WTC11 (cell line): ENCODE measurements around the gene TPD52L3. TPM values are rescaled to one million over a fixed set of nuclear protein-coding genes. Genes with fewer than 3 reads are reported as not detected.
A peak's percentile ranks its signal among the peaks of the same experiment; 100 is the strongest.

Experiments
- ATAC-seq: fragments of 200-7000 bp; cut with Tn5 transposase; 2 replicates; pipeline ENCODE4 v1.10.0; 2021; ENCODE audit warnings: mild to moderate bottlenecking, moderate library complexity
- CTCF ChIA-PET: fragments of 300-600 bp; sonication (Branson Sonifier 250); formaldehyde crosslinking; loops from one replicate; lab custom pipeline; 2021; ENCODE audit warnings: antibody characterized with exemption; lab: Charles Lee
- POLR2A ChIA-PET: fragments of 350-600 bp; sonication (Branson Sonifier 250); formaldehyde crosslinking; loops from one replicate; lab custom pipeline; 2021; ENCODE audit warnings: antibody characterized with exemption; lab: Charles Lee
- DNase-seq: peaks from one replicate; pipeline ENCODE4 v3.0.0; 2021; ENCODE audit warnings: low spot score
- H3K27ac Mint-ChIP-seq: 2 replicates; pipeline ENCODE4 v1.8.0; 2021; ENCODE audit warnings: mixed read lengths
- H3K27me3 Mint-ChIP-seq: 2 replicates; pipeline ENCODE4 v1.8.0; 2021; ENCODE audit warnings: low read depth, mild to moderate bottlenecking, moderate library complexity, mixed read lengths
- H3K36me3 Mint-ChIP-seq: 2 replicates; pipeline ENCODE4 v1.8.0; 2021; ENCODE audit warnings: mixed read lengths
- H3K4me1 Mint-ChIP-seq: 2 replicates; pipeline ENCODE4 v1.8.0; 2022; ENCODE audit warnings: mixed read lengths
- H3K4me3 Mint-ChIP-seq: 2 replicates; pipeline ENCODE4 v1.8.0; 2021; ENCODE audit warnings: mild to moderate bottlenecking, moderate library complexity, mixed read lengths
- H3K9me3 Mint-ChIP-seq: 2 replicates; pipeline ENCODE4 v1.8.0; 2021; ENCODE audit warnings: mixed read lengths
- FOXJ3 ChIP-seq: sonication (generic); formaldehyde crosslinking; IDR thresholded peaks from 2 replicates; pipeline ENCODE4 v1.9.0; 2021; ENCODE audit warnings: missing genetic modification reagents, mild to moderate bottlenecking, borderline replicate concordance
- FOXK1 ChIP-seq: sonication (generic); formaldehyde crosslinking; IDR thresholded peaks from 2 replicates; pipeline ENCODE4 v1.8.0; 2022; ENCODE audit warnings: mild to moderate bottlenecking, moderate library complexity, missing genetic modification reagents
- GRHL2 ChIP-seq: fragments of 250-450 bp; sonication (Bioruptor Pico); IDR thresholded peaks from 2 replicates; pipeline ENCODE4 v1.8.0; 2022; ENCODE audit warnings: mild to moderate bottlenecking, moderate library complexity; ENCODE audit not compliant: insufficient replicate concordance, severe bottlenecking
- HMGA2 ChIP-seq: fragments of 250-450 bp; sonication (Bioruptor Pico); IDR thresholded peaks from 2 replicates; pipeline ENCODE4 v1.4.0; 2021; ENCODE audit warnings: mild to moderate bottlenecking, moderate library complexity
- JAZF1 ChIP-seq: fragments of 250-450 bp; sonication (Bioruptor Pico); IDR thresholded peaks from 2 replicates; pipeline ENCODE4 v1.9.0; 2021; ENCODE audit warnings: moderate library complexity, mild to moderate bottlenecking, inconsistent platforms
- NFYB ChIP-seq: sonication (generic); formaldehyde crosslinking; conservative IDR thresholded peaks from 2 replicates; pipeline ENCODE4 v1.8.0; 2022; ENCODE audit warnings: low read depth, missing genetic modification reagents
- OVOL2 ChIP-seq: fragments of 250-450 bp; sonication (Bioruptor Pico); IDR thresholded peaks from 2 replicates; pipeline ENCODE4 v1.9.0; 2021; ENCODE audit warnings: mild to moderate bottlenecking, borderline replicate concordance
- ZNF263 ChIP-seq: sonication (generic); formaldehyde crosslinking; IDR thresholded peaks from 2 replicates; pipeline ENCODE4 v1.8.1; 2022; ENCODE audit warnings: low read depth, mild to moderate bottlenecking, moderate library complexity, missing genetic modification reagents
- total RNA-seq: library from RNA; stranded (reverse); gene quantifications from 3 replicates; pipeline ENCODE4 v1.2.3, GENCODE V29; 2021
- TF ChIP-seq, protein P1 (sequence below): sonication (generic); formaldehyde crosslinking; IDR thresholded peaks from 2 replicates; pipeline ENCODE4 v1.8.1; 2022; ENCODE audit warnings: low read depth, missing genetic modification reagents, borderline replicate concordance
- TF ChIP-seq, protein P2 (sequence below): sonication (generic); formaldehyde crosslinking; IDR thresholded peaks from 2 replicates; pipeline ENCODE4 v1.8.1; 2023; ENCODE audit warnings: mild to moderate bottlenecking, missing genetic modification reagents, moderate library complexity
- TF ChIP-seq, protein P3 (sequence below): fragments of 250-450 bp; sonication (Bioruptor Pico); IDR thresholded peaks from 2 replicates; pipeline ENCODE4 v1.9.0; 2021; ENCODE audit warnings: mild to moderate bottlenecking
- TF ChIP-seq, protein P4 (sequence below): sonication (generic); formaldehyde crosslinking; IDR thresholded peaks from 2 replicates; pipeline ENCODE4 v1.8.0; 2023; ENCODE audit warnings: missing genetic modification reagents, mild to moderate bottlenecking, borderline replicate concordance
- TF ChIP-seq, protein P5 (sequence below): fragments of 250-450 bp; sonication (Bioruptor Pico); conservative IDR thresholded peaks from 2 replicates; pipeline ENCODE4 v1.9.0; 2021; ENCODE audit warnings: mild to moderate bottlenecking
- TF ChIP-seq, protein P6 (sequence below): sonication (generic); formaldehyde crosslinking; IDR thresholded peaks from 2 replicates; pipeline ENCODE4 v1.8.0; 2022; ENCODE audit warnings: mild to moderate bottlenecking, missing genetic modification reagents
- TF ChIP-seq, protein P7 (sequence below): sonication (generic); formaldehyde crosslinking; conservative IDR thresholded peaks from 2 replicates; pipeline ENCODE4 v1.8.1; 2022; ENCODE audit warnings: mild to moderate bottlenecking, missing genetic modification reagents
- TF ChIP-seq, protein P8 (sequence below): sonication (generic); formaldehyde crosslinking; IDR thresholded peaks from 2 replicates; pipeline ENCODE4 v1.8.1; 2022; ENCODE audit warnings: mild to moderate bottlenecking, moderate library complexity, missing genetic modification reagents
- TF ChIP-seq, protein P9 (sequence below): sonication (generic); formaldehyde crosslinking; IDR thresholded peaks from 2 replicates; pipeline ENCODE4 v1.8.1; 2023; ENCODE audit warnings: mild to moderate bottlenecking, moderate library complexity, missing genetic modification reagents

TPD52L3 gene
- total RNA-seq, 1 experiment from 2014 or later, result not detected

DNA sequence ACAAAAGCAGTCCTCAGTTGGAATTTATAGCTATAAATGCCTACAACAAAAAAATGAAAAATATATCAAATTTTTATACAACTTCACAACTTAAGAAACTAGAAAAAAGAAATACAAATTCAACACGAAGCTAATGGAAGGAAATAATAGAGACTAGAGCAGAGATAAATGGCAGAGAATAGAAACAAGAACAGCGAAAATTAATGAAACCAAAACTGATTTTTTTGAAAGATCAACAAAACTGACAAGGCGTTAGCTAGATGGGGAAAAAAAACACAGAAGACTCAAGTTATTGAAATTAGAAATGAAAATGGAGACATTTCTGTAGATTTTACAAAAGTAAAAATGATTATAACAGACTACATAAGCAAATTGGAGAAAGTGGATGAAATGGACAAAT lies 20.6 kb downstream of the TPD52L3 start (continued):
- TF ChIP-seq, protein P1, sequence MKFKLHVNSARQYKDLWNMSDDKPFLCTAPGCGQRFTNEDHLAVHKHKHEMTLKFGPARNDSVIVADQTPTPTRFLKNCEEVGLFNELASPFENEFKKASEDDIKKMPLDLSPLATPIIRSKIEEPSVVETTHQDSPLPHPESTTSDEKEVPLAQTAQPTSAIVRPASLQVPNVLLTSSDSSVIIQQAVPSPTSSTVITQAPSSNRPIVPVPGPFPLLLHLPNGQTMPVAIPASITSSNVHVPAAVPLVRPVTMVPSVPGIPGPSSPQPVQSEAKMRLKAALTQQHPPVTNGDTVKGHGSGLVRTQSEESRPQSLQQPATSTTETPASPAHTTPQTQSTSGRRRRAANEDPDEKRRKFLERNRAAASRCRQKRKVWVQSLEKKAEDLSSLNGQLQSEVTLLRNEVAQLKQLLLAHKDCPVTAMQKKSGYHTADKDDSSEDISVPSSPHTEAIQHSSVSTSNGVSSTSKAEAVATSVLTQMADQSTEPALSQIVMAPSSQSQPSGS (CRISPR knock-in tag), result no peak
- TF ChIP-seq NFYB (CRISPR knock-in tag) (no peak), ZNF263 (CRISPR knock-in tag) (no peak), FOXK1 (CRISPR knock-in tag) (no peak), FOXJ3 (CRISPR knock-in tag) (no peak), JAZF1 (CRISPR knock-in tag) (no peak), HMGA2 (CRISPR knock-in tag) (no peak), GRHL2 (no peak)
- TF ChIP-seq, protein P2, sequence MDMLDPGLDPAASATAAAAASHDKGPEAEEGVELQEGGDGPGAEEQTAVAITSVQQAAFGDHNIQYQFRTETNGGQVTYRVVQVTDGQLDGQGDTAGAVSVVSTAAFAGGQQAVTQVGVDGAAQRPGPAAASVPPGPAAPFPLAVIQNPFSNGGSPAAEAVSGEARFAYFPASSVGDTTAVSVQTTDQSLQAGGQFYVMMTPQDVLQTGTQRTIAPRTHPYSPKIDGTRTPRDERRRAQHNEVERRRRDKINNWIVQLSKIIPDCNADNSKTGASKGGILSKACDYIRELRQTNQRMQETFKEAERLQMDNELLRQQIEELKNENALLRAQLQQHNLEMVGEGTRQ, result no peak
- TF ChIP-seq, protein P3, sequence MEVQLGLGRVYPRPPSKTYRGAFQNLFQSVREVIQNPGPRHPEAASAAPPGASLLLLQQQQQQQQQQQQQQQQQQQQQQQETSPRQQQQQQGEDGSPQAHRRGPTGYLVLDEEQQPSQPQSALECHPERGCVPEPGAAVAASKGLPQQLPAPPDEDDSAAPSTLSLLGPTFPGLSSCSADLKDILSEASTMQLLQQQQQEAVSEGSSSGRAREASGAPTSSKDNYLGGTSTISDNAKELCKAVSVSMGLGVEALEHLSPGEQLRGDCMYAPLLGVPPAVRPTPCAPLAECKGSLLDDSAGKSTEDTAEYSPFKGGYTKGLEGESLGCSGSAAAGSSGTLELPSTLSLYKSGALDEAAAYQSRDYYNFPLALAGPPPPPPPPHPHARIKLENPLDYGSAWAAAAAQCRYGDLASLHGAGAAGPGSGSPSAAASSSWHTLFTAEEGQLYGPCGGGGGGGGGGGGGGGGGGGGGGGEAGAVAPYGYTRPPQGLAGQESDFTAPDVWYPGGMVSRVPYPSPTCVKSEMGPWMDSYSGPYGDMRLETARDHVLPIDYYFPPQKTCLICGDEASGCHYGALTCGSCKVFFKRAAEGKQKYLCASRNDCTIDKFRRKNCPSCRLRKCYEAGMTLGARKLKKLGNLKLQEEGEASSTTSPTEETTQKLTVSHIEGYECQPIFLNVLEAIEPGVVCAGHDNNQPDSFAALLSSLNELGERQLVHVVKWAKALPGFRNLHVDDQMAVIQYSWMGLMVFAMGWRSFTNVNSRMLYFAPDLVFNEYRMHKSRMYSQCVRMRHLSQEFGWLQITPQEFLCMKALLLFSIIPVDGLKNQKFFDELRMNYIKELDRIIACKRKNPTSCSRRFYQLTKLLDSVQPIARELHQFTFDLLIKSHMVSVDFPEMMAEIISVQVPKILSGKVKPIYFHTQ (CRISPR knock-in tag), result no peak
- TF ChIP-seq, protein P4, sequence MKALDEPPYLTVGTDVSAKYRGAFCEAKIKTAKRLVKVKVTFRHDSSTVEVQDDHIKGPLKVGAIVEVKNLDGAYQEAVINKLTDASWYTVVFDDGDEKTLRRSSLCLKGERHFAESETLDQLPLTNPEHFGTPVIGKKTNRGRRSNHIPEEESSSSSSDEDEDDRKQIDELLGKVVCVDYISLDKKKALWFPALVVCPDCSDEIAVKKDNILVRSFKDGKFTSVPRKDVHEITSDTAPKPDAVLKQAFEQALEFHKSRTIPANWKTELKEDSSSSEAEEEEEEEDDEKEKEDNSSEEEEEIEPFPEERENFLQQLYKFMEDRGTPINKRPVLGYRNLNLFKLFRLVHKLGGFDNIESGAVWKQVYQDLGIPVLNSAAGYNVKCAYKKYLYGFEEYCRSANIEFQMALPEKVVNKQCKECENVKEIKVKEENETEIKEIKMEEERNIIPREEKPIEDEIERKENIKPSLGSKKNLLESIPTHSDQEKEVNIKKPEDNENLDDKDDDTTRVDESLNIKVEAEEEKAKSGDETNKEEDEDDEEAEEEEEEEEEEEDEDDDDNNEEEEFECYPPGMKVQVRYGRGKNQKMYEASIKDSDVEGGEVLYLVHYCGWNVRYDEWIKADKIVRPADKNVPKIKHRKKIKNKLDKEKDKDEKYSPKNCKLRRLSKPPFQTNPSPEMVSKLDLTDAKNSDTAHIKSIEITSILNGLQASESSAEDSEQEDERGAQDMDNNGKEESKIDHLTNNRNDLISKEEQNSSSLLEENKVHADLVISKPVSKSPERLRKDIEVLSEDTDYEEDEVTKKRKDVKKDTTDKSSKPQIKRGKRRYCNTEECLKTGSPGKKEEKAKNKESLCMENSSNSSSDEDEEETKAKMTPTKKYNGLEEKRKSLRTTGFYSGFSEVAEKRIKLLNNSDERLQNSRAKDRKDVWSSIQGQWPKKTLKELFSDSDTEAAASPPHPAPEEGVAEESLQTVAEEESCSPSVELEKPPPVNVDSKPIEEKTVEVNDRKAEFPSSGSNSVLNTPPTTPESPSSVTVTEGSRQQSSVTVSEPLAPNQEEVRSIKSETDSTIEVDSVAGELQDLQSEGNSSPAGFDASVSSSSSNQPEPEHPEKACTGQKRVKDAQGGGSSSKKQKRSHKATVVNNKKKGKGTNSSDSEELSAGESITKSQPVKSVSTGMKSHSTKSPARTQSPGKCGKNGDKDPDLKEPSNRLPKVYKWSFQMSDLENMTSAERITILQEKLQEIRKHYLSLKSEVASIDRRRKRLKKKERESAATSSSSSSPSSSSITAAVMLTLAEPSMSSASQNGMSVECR, result no peak
- TF ChIP-seq, protein P5, sequence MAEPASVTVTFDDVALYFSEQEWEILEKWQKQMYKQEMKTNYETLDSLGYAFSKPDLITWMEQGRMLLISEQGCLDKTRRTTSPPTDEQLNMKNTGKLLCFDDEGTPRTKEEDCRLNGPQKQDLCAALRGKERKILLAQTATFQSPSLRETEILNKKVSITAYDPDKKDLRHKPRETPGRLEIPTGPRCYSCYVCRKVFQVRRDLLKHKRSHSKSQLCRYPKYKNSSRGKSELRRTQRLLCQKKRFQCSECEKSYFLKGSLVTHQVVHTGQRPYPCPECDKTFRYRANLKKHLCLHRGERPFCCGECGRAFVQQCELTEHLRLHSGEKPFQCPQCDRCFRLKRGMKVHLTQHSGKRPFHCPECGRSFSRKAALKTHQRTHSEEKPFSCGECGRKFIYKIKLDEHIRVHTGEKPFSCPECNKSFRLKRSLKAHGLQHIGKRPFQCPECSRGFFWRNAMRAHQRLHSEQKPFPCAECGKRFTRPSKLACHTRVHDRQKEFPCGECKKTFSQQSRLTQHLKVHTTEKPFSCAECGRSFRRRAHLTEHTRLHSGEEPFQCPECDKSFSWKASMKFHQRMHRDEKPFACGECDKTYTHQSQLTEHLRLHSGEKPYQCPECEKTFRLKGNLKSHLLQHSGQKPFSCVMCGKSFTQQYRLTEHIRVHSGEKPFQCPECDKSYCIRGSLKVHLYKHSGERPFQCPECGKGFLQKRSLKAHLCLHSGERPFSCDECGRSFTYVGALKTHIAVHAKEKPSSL (CRISPR knock-in tag), result no peak

DNA sequence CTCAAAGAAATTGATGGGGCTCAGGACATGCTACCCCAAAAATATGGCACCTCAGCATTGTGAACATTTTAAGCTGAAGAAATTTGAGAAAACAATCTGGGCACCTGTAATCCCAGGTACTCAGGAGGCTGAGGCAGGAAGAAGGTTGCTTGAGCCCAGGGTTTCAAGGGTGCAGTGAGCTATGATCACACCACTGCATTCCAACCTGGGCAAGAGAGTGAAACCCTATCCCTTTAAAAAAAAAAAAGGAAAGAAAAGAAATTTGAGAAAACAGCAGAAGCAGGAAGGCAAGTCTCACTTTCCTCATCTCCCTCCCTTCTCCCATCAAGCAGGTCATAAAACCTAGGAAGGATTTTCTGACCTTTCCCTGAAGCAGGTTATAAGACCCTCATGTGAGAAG lies 23.6 kb downstream of the TPD52L3 start:
- no peak overlapping the region for H3K4me3 Mint-ChIP-seq
- peaks cover 10% of the 10 kb centered on the region for H3K4me1 Mint-ChIP-seq
- no peaks in the 10 kb centered on the region; the same call in 1 of the 2 replicates for H3K27me3 Mint-ChIP-seq
- ATAC-seq (peak; percentile 39; the same call in 1 of the 2 replicates), DNase-seq (no peak)
- CTCF ChIA-PET, result interaction anchor here (0.5 to 1.3 kb wide), 2 partner anchors 8 to 133 kb away, joined by 3 to 4 read pairs; no protein-coding TSS in a partner anchor
- H3K36me3 Mint-ChIP-seq, result no peaks in the 10 kb centered on the region
- peaks cover 10% of the 10 kb centered on the region for H3K9me3 Mint-ChIP-seq
- POLR2A ChIA-PET, result no interaction called here
- H3K27ac Mint-ChIP-seq, result no peak overlapping the region
- no peak for TF ChIP-seq OVOL2 (CRISPR knock-in tag)
- TF ChIP-seq, protein P2, result no peak
- TF ChIP-seq, protein P6, sequence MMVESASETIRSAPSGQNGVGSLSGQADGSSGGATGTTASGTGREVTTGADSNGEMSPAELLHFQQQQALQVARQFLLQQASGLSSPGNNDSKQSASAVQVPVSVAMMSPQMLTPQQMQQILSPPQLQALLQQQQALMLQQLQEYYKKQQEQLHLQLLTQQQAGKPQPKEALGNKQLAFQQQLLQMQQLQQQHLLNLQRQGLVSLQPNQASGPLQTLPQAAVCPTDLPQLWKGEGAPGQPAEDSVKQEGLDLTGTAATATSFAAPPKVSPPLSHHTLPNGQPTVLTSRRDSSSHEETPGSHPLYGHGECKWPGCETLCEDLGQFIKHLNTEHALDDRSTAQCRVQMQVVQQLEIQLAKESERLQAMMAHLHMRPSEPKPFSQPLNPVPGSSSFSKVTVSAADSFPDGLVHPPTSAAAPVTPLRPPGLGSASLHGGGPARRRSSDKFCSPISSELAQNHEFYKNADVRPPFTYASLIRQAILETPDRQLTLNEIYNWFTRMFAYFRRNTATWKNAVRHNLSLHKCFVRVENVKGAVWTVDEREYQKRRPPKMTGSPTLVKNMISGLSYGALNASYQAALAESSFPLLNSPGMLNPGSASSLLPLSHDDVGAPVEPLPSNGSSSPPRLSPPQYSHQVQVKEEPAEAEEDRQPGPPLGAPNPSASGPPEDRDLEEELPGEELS (CRISPR knock-in tag), result no peak
- TF ChIP-seq, protein P7, sequence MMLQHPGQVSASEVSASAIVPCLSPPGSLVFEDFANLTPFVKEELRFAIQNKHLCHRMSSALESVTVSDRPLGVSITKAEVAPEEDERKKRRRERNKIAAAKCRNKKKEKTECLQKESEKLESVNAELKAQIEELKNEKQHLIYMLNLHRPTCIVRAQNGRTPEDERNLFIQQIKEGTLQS (CRISPR knock-in tag), result no peak
- TF ChIP-seq, protein P8, sequence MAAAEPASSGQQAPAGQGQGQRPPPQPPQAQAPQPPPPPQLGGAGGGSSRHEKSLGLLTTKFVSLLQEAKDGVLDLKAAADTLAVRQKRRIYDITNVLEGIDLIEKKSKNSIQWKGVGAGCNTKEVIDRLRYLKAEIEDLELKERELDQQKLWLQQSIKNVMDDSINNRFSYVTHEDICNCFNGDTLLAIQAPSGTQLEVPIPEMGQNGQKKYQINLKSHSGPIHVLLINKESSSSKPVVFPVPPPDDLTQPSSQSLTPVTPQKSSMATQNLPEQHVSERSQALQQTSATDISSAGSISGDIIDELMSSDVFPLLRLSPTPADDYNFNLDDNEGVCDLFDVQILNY, result no peak
- TF ChIP-seq, protein P9, sequence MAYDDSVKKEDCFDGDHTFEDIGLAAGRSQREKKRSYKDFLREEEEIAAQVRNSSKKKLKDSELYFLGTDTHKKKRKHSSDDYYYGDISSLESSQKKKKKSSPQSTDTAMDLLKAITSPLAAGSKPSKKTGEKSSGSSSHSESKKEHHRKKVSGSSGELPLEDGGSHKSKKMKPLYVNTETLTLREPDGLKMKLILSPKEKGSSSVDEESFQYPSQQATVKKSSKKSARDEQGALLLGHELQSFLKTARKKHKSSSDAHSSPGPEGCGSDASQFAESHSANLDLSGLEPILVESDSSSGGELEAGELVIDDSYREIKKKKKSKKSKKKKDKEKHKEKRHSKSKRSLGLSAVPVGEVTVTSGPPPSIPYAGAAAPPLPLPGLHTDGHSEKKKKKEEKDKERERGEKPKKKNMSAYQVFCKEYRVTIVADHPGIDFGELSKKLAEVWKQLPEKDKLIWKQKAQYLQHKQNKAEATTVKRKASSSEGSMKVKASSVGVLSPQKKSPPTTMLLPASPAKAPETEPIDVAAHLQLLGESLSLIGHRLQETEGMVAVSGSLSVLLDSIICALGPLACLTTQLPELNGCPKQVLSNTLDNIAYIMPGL (CRISPR knock-in tag), result no peak
